Globus pallidus (tissue), 1 donor: ENCODE data around the gene VSIG10L2.

Experiments used
- DNase-seq: peaks from one replicate; pipeline ENCODE4 v3.0.0-alpha.2; 2015; ENCODE audit warnings: low spot score

Gene VSIG10L2

DNA sequence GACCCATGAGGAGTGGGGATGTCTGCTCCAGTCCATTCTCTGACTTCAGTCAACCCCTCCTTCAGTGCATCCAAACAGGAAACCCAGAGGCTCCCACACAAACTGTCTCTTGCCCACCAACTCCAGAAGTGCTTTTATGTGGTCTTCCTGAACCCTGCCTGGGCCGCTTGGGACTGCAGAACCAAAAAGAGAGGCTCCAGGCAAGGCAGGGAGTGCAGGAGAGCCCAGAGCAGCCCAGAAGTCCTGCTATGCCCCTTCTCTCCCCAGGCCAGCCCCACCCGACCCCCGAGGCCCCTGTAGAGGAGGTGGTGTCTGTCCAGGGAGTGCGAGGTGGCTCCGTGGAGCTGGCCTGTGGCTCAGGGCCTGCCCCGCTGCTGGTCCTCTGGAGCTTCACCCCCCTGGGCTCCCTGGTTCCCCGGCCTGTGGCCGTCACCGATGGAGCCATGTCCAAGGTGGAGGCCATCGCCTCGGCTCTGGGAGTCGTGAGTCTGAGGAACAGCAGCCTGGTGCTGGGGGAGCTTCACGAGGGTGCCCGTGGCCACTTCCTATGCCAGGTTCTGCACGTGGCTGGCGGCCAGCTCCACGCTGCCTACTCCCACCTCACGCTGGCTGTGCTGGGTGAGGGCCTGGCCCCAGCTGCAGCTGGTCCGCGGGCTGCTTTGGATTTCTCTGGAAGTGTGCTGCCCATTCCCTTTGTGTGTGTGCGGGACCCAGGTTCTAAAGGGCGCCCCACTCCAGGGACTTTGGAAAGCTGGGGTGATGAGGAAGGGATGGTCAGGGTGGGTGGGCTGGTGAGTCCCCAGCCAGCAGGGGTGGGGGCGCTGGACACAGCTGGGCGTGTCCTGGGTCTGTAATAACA lies 1.8 kb downstream of the VSIG10L2 start:
- no peak for DNase-seq

DNA sequence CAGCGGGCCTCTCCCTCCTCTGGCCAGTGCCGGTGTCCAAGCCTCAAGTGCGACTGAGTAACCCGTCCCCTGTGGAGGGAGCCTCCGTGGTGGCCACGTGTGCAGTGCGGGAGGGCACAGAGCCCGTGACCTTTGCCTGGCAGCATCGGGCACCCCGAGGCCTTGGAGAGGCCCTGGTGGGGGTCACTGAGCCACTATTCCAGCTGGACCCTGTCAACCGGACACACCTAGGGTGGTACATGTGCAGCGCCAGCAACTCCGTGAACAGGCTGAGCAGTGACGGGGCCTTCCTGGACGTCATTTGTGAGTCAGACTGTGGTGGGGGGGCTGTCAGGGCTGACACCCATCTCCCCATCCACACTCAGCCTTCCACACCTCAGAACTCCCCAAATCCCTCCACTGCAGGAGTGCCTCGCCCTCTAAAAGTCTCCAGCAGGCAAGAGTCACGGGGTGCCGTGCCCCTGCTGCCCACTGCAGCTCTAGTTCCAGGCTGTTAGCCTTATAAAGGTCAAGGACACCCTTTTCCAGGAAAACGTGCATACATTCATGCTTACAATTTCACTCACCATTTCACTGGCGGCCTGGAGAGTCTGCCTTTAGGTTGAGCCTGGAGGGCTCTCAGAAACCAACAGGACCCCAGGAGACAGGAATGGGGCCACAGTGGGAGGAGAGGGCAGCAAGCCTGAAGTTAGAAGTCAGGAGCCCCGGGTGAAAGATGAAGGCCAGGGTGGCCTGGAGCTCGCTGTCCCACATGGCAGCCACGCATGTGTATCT lies 2.6 kb downstream of the VSIG10L2 start:
- no peak for DNase-seq

DNA sequence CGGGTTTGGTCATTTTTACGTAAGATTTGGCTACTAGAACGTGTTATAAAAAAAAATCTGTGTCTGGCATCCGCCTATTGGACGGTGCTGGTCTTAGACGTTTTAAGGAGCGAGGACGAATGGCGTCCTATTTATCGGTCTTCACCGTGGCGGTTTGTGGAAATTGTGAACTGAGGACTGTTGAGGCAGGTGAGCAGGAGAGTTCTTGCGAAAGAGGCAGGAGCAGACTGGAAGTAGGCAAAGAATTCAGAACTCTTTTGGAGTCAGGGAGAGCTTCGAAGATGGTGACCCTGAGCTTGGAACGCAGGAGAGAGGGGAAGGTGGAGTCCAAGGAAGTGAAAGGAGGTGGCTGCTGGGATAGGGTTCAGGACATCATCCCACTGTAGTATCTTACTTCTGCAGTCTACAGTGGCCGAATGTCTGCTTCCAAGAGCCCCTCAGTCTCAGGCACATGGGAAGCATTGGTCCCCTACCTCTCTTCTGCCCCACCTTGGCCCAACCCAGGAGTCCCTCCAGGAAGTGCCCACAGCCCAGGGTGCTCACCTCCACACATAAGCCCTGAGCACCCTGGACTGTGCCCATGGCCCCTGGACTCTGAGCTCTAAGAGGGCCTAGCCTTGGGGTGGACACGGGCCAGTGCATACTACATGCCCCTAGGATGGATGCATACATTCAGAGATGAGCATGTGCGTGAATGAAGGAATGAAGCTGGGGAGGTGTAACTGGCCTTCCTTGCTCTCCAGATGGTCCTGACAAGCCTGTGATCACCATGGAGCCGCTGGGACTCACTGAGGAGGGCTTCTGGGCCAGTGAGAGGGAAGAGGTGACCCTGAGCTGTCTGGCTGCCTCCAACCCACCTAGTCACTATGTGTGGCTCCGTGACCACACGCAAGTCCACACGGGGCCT lies 3.7 kb downstream of the VSIG10L2 start:
- no peak for DNase-seq

DNA sequence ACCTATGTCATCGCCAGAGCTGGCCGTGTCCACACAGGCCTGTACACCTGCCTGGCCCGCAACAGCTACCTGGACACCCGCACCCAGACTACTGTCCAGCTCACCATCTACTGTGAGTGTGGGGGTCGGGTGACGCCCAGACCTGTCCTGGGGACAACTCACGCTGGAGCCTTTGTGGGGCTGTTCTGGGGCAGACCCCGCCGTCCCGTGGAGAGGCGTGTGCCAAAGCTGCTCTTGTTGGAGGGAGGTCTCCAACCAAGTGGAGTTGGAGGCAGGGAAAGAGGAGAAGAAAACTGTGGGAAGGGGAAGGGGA lies 4.3 kb downstream of the VSIG10L2 start:
- DNase-seq: no peak

DNA sequence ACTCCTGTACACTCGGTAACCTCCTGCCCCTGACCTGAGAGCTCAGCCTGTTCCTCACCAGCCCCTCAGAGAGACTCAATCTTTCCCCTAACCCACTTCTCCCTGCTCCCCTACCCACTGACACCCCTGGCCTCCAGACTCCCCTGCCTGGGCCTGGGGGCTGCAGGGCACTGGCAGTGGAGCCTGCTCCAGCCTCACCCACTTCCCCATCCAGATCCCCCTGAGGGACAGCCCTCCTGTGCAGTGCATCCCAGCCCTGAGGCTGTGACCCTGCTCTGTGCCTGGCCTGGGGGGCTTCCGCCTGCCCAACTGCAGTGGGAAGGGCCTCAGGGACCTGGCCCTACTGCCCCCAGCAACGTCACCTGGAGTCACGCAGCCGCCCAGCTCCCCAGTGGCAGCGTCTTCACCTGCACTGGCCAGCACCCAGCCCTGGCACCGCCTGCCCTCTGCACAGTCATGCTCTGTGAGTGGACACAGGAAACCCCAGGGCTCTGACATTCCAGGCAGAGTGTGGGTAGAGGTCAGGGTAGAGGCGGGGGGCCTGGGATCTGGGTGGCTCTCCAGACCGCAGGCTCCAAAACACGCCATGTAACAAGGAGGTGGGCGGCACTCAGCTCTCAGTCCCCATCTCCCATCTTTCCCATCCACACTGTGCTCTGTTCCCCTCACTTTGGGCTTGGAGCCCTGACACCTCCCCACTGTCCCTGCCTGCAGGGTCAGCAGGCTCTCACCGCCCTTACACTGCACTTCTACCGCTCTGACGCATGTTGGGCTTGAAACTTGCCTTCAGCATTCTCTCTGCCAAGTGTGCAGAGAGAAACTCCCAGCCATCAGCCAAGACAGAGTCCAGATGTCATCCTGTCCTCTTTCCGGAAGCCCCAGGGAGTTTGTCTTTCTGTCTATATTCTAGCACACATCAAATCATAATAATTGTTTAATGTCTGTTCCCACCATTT lies 5.1 kb downstream of the VSIG10L2 start:
- no peak for DNase-seq

DNA sequence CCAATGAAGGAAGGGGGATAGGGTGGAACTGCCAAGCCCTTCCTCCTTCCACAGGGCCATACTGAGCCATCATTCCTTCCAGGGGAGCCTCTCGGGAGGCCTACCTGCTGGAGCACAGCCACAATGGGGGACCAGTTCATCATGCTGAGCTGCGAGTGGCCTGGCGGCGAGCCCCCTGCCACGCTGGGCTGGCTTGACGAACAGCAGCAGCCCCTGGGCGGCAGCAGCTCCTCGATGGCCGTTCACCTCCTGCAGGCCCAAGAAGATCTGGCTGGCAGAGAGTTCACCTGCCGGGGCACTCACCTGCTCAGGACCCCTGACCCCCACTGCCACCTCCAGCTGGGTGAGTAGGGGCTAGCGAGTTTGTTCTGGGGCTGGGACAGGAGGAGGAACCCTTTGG lies 5.9 kb downstream of the VSIG10L2 start:
- no peak for DNase-seq

DNA sequence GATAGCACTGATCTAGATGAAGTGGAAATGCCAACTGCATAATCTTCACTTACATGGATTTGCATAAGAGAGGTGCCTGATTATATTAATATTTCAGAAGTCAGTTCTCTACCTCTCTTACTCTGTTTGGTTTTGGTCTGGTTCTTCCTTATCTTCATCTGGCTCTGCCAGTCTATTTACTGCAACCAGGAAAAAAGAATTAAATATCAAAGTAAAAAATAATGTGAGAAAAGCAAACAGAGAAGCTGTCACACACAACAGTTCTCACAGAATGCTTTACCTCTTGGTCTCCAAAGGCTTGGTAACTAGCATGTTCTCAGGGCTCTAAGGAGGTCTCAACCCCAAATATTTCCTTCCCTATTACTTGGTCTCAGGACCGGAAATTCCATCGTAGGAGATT lies 6.7 kb downstream of the VSIG10L2 start:
- no peak for DNase-seq

DNA sequence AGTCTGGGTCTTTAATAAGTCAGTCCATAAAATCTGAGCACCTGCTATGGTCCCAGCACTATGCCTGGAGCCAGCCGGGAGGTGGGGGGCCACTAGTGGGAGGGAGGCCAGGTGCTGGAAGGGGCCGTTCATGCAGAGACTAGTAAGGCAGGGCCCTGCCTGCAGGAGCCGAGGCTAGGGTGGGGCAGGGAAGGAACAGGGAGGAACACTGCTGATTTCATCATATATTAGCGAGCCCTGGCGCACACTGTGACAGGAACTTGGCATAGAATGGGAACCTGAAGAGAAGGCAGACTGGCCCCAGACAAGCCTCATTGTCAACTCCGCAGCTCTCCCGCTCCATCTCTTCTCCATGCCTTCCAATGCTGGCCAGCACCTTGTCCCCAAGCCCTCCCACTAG lies 7.1 kb downstream of the VSIG10L2 start:
- no peak for DNase-seq

DNA sequence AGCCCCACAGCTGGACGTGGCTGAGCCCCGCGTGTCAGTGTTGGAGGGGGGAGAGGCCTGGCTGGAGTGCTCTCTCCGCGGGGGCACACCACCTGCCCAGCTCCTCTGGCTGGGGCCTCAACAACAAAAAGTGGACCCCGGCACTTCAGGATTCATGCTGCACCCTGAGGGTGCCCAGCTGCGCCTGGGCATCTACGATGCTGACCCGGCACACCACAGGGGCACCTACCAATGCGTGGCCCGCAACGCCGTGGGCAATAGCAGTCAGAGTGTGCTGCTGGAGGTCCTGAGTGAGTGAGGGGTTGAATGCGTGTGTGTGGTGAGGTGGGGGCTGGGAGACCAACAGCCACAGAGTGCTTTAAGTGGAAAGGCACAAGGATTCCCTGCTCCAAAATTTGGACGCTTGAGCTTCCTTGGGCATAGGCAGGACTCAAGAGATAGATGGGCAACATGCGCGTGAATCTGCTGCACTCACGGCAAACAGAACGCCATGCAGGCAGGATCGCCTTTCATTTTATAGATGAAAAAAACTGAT lies 7.6 kb downstream of the VSIG10L2 start:
- DNase-seq: no peak

DNA sequence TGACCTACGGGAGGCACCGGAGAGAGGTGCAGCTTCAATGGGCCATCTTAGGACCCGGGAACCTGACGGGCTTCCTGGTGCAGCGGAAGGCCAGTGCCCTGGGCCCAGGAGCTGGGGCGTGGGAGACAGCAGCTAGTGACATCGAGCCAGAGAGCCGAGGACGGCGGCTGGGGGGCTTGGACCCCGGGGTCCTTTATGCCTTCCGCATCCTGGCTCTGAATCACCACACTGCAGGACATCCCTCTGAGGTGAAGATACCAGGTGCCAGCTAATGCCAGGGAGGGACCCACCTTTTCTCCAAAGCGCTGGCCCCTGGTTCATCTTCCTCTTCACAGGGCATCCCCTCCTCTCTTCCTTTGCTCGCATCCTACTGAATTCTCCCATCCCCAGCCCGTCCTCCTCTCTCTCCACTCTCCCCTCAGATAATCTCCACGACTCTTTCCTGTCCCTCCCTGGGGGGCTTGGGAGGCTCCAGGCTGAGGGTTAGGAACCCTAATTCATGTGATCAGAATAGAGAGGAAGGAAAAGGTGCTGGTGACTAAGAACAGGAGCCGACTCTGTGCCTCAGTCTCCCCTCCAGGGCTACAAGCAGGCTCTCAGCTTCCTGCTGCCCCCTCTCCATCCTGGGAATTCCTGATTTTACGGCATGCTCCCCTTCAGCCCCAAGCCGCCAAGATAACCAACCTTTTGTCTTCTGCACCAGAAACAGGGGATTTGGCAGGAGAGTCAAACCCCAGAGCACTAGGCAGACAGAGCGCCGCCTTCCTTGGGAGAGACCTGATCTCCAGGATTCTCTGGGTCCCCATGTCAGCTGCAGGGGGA lies 8.5 kb downstream of the VSIG10L2 start:
- DNase-seq: no peak

DNA sequence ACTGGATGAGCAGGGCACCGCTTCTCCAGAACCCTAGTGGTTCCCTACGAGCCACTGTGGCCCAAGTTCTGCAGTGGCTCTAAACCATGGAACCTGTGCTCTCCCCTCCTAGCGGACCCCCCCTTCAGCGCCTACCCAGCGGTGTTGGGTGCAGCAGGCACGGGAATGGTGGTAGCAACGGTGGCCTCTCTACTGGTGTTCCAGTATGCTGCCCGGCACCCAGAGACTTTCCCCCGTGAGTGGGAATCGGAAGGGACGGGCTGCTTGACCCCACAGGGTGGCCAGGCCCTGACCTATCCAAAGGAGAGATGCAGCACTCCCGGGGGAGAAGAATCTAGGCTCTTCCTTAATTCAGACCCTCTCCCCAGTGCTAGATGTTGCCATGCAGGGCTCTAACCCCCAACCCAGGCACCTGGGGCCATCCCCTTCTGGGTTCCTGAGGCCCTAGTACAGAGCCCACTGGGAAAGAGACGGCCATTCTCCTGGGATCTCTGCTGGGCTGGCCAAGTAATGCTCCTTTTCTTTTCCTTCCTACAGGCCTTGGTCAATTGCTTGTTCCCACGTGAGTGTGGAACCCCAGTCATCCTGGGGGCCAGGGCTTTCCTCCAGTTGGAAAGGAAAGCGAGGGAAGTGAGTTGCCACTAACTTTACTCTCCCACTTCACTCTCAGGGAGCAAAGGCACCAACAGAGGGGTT lies 9.2 kb downstream of the VSIG10L2 start:
- no peak for DNase-seq

DNA sequence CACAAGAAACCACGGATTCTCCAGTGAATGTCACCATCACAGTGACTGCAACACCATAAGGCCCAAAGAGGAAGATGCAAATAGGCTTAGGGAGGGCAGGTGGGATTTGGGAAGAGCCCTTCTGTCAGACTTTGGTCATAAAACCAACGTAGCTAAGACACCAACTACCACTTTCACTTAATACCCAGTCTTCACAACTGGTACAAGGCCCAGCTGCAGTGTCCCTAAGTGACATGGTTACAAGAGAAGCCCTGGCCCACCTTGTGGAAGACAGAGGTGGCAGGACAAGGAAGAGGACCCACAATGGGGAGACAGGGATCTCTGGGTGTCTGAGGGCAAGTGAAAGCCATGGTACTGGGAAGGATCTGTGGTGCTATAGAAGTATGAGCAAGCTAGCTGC lies 10.0 kb downstream of the VSIG10L2 start:
- DNase-seq: no peak

DNA sequence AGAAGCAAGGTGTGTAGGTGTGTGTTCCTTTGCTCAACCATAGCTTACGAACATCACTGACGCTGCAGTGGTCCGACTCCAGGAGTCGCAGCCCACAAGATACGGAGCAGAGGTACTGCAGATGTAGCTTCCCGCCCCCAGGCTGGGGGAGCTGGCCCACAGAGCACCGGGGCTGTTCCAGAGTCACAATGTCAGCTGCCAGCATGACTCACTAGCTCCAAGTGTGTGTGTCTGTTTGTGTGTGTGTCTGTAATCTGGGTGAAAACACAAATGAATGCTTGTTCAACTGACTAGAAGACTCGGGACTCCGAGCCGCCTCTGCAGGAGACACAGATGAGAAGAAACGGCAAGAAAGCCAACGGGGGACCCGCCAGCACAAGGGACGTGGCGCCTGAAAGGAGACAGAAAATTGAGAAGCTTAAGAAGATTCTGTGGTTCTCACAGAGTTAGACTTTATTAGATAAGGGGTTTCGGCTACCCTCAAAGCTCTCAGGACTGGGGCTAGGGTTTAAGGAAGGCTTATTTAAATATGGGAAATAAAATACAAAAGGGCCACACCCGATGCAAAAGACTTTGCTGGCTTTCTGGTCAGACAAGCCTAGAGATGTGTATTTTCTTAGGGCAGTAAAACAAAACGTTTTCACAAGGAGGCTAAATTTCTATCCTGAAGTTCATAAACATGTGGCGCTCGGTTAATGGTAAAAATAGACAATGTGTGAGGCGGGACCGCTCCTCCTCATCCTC lies 10.7 kb downstream of the VSIG10L2 start:
- DNase-seq: peak; percentile 59

DNA sequence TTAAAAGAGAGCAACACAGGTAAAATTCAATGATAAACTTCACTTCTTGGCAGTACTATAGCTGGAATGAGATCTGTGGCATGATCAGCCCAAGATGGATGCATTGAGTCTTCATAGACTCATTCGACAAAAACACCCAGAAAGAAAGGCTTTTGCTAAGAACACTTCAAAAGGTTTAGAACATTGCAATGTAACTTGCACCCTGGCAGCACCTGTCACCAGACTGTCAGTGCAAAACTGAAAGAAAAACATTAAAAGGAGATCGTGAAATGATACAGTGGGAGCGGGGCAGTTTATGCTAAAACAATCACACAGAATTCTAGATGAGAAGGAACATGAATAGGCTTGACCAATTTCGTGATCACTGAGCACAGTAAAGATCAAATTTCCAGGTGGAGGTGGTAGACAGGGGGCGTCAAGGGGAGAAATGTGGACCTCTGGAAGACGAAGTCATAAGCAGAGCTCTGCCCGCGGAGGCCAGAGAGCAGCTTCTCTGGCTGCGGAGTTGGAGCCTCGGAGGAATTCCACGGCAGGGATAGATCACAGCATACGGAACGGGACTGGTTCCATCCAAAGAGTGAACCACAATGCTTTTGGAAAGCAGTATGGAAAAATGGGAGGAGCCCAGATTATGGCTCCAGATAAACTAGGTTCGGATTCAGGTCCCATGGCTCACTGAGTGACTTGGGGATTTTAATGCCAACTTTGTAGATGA lies 11.9 kb downstream of the VSIG10L2 start:
- no peak for DNase-seq

DNA sequence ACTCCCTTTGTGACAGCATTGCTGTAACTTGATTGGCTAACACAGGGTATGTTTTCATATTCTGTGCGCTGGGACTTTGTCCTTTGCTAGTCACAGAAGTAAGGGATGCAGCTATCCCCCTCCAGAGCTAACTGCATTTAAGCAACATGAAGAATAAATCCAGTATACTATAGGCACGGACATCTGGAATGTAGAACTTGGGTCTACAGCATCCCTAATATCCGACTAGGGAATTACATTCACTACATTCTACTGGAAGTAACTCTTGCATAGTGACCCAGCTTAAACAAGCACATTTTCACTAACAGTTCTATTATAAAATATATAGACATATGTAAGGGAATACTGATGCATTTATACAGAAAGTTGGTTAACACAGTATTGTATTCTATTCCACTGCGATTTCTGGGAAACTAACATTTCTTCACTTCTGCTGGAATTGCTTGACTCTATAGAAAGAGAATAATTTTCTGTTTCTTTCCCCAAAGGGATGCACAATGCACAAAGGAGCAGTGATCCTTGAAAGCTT lies 13.1 kb downstream of the VSIG10L2 start:
- DNase-seq: no peak

DNA sequence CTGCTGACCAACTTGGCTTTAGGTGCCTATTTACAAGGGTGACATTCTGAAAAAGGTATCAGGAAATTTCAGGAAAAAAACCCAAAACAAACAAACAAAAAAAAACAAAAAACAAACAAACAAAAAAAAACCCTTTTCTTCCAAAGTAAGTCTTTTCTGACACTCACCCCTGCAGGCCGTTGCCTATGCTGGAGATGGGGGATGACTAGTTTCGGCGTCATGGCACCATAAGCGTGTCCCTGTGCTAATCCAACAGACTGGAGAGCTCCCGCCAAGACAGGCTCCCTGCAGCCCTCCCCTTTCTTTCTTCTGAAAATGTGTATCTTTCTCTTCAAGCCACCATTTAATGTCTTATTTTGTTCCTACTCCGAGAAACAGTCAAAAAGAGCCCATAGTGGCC lies 13.7 kb downstream of the VSIG10L2 start:
- no peak for DNase-seq

DNA sequence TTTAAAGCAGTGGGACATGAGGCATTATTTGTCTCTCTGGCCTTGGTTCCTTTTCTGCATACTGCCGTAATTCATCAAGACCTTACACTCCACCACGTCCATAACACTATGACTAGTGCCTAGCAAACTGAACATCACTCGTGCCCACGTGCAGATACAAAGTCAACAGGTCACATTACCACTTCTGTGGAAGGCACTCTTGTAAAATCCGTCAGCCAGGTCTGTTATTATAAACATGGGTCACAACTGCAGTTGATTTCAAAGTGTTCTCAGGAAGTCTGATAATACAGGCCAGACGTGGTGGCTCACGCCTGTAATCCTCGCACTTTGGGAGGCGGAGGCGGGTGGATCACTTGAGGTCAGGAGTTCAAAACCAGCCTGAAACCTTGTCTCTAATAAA lies 14.1 kb downstream of the VSIG10L2 start:
- DNase-seq: no peak

DNA sequence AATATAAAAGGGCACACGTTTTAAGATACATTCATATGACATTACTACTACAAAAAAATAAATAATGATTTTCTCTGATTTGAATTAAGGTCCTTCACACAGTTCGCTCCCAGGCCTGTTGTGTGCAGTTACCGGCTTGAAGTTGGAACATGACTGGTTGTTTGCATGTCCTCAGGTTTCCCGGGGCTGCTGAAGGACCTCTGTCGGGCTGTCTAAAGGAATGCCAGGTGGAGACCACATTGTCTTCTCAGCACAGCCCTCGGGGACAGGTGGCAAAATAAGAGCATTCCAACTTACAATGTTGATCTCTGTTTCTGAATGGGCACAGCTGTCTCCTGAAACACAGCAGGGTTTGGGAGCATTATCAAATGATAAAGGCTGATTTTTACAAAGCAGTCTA lies 14.9 kb downstream of the VSIG10L2 start:
- no peak for DNase-seq
